SIG-M5 treated with dmso at 0.1 percent for 504 hours (cell line): Measurements from ENCODE around the gene AJM1.
"Not testable (repeated sequence)": the region's sequence is repeated elsewhere in the genome, so short reads cannot be mapped to it uniquely, and the experiment has no call there.

Experiments used
- DNase-seq: peaks from one replicate; lab custom pipeline; 2025; ENCODE audit not compliant: unreplicated experiment; lab: John Stamatoyannopoulos, UW

AJM1 gene

GRCh38 chr9:136829981-136830885 is 12.0 kb upstream of the AJM1 start:
- no peak for DNase-seq

GRCh38 chr9:136831002-136831719 is 11.1 kb upstream of the AJM1 start:
- DNase-seq = no peak

GRCh38 chr9:136831720-136832104 is 10.6 kb upstream of the AJM1 start:
- DNase-seq = no peak

GRCh38 chr9:136832581-136832980 is 9.7 kb upstream of the AJM1 start:
- DNase-seq = no peak

GRCh38 chr9:136833381-136834048 is 8.8 kb upstream of the AJM1 start:
- not testable (repeated sequence) for DNase-seq

- no peak for DNase-seq
These were observed 6.9 kb upstream of the AJM1 start for GRCh38 chr9:136835162-136835931.

- no peak for DNase-seq
These were observed 6.1 kb upstream of the AJM1 start for GRCh38 chr9:136835932-136836904.

GRCh38 chr9:136837146-136837855 is 5.0 kb upstream of the AJM1 start:
- no peak for DNase-seq

- DNase-seq = not testable (repeated sequence)
These were observed 4.4 kb upstream of the AJM1 start for GRCh38 chr9:136837856-136838277.

- DNase-seq = no peak
These were observed 3.7 kb upstream of the AJM1 start for GRCh38 chr9:136838314-136839228.

- DNase-seq = no peak
These were observed 2.8 kb upstream of the AJM1 start for GRCh38 chr9:136839229-136840139.

- no peak for DNase-seq
These were observed 2.0 kb upstream of the AJM1 start for GRCh38 chr9:136840140-136840876.

GRCh38 chr9:136840877-136841645 is 1.2 kb upstream of the AJM1 start:
- DNase-seq = peak; percentile 18

GRCh38 chr9:136841646-136842379 is 465 bp upstream of the AJM1 start:
- not testable (repeated sequence) for DNase-seq
